Testis (tissue), 3 donors: ENCODE data around the gene SRRM2. TPM values are rescaled to one million over a fixed set of nuclear protein-coding genes. Genes with fewer than 3 reads are reported as not detected.

Experiments
- DNase-seq: peaks from one replicate; pipeline ENCODE4 v3.0.0-alpha.2; 2019
- H3K27ac ChIP-seq, 2 donors: fragments of 200-600 bp; sonication (generic); one replicate each; pipeline ENCODE4 v1.5.1; 2019
- H3K27me3 ChIP-seq: fragments of 200-600 bp; sonication (generic); one replicate; pipeline ENCODE4 v1.5.1; 2019
- H3K36me3 ChIP-seq: fragments of 200-600 bp; sonication (generic); one replicate; pipeline ENCODE4 v1.5.1; 2017; ENCODE audit warnings: low read depth; ENCODE audit errors: missing control alignments
- H3K4me1 ChIP-seq: fragments of 200-600 bp; sonication (generic); one replicate; pipeline ENCODE4 v1.5.1; 2019
- H3K4me3 ChIP-seq, 2 donors: fragments of 200-600 bp; sonication (generic); one replicate each; pipeline ENCODE4 v1.5.1; 2017 to 2019
- H3K9me3 ChIP-seq: fragments of 200-600 bp; sonication (generic); one replicate; pipeline ENCODE4 v1.5.1; 2017
- POLR2A ChIP-seq: fragments of 450-650 bp; IDR thresholded peaks from one replicate; pipeline ENCODE4 v1.6.1; 2017; ENCODE audit warnings: antibody characterized with exemption, mild to moderate bottlenecking, moderate library complexity
- WGBS, 2 donors: methylation state at CpG; one replicate each; pipeline ENCODE4 v1.1.5; 2018; 5-methylcytosine and 5-hydroxymethylcytosine counted together
- intact Hi-C: fragments of 100-400 bp; cut with DNase I; formaldehyde crosslinking; loops from one replicate; pipeline ENCODE4 v1.15.1; 2023; ENCODE audit warnings: low total_unique reads
- polyA plus RNA-seq: library from polyadenylated mRNA; stranded (reverse); fragments of 350-450 nt; fragmentation: Illumina TruSeq; extraction: RNeasy Lipid Tissue Mini Kit (QIAGEN cat#74804); gene quantifications from one replicate; pipeline ENCODE4 v1.2.3, GENCODE V29; 2014; ENCODE audit warnings: low read depth, low replicate concordance; ENCODE audit not compliant: insufficient read depth
- total RNA-seq, 2 donors: library from RNA; depleted of rRNA; stranded (reverse); fragments of >200 nt; gene quantifications; one replicate each; pipeline ENCODE4 v1.2.3, GENCODE V29; 2016
- TF ChIP-seq, protein P1 (sequence below), 3 experiments: fragments of 450-650 bp in 2 of 3; fragments of 200-600 bp in 1 of 3; sonication (generic) in 1 of 3; IDR thresholded peaks; one replicate each; pipeline ENCODE4 v1.5.1; 2016 to 2019; ENCODE audit warnings: antibody characterized with exemption in 3 of 3, mild to moderate bottlenecking in 2 of 3, moderate library complexity in 1 of 3

The SRRM2 gene
- total and polyA plus RNA-seq, 3 donors from 2014 or later, result 446 to 738 (median 526) TPM

DNA sequence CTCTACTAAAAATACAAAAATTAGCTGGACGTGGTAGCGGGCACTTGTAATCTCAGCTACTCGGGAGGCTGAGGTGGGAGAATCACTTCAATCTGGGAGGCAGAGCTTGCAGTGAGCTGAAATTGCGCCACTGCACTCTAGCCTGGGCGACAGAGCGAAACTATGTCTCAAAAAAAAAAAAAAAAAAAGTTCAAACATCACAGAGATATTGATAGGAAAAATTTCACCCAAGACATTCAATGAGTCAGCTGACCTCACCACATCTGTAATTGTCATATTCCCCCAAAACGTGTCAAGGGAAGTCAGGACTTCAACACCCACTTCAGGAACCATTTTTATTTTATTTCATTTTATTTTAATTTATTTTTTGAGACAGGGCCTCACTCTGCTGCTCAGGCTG is 24.4 kb upstream of the SRRM2 start:
- 85 to 88% methylated on average over 7 of the region's 7 CpGs for WGBS, 2 donors
- no peak for TF ChIP-seq POLR2A
- TF ChIP-seq, protein P1, sequence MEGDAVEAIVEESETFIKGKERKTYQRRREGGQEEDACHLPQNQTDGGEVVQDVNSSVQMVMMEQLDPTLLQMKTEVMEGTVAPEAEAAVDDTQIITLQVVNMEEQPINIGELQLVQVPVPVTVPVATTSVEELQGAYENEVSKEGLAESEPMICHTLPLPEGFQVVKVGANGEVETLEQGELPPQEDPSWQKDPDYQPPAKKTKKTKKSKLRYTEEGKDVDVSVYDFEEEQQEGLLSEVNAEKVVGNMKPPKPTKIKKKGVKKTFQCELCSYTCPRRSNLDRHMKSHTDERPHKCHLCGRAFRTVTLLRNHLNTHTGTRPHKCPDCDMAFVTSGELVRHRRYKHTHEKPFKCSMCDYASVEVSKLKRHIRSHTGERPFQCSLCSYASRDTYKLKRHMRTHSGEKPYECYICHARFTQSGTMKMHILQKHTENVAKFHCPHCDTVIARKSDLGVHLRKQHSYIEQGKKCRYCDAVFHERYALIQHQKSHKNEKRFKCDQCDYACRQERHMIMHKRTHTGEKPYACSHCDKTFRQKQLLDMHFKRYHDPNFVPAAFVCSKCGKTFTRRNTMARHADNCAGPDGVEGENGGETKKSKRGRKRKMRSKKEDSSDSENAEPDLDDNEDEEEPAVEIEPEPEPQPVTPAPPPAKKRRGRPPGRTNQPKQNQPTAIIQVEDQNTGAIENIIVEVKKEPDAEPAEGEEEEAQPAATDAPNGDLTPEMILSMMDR (IDR thresholded peaks at IDR 0.05), result no peak
- Histone ChIP-seq H3K27ac (no peak overlapping the region), H3K27me3 (no peaks in the 10 kb centered on the region), H3K36me3 (no peaks in the 10 kb centered on the region), H3K4me3 (no peak overlapping the region), H3K9me3 (no peaks in the 10 kb centered on the region), H3K4me1 (no peaks in the 10 kb centered on the region)
- intact Hi-C loops, result no loop called here
- no peak for DNase-seq

DNA sequence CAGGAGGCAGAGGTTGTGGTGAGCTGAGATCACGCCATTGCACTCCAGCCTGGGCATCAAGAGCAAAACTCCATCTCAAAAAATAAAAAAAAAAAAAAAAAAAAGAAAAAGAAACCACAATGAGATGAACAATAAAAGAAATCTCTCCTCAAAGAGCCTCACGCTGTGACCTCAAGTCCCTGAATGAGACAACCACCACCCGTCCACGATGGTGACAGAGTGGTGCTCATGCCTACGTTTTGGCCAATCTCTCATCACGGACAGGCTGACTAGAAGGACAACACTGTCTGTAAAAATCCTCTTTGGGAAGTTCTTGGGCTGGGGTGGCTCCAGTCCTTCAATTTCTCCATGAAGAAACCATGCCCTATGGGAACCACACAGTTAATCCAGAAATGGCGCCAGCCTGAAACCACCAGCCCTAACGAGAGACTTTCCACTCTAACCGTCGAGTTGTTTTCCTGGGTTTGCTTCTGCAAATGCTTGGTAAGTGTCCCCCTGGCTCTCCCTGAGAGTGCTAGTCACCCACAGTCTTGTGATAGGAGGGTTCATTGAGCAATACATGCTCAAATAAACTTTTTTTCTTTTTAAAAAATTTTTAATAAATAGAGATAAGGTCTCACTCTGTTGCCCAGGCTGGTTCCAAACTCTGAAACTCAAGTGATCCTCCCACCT is 17.5 kb upstream of the SRRM2 start:
- Histone ChIP-seq H3K36me3 (no peaks in the 10 kb centered on the region), H3K9me3 (no peaks in the 10 kb centered on the region), H3K4me1 (no peaks in the 10 kb centered on the region), H3K27me3 (no peaks in the 10 kb centered on the region), H3K27ac (no peak overlapping the region), H3K4me3 (no peak overlapping the region)
- intact Hi-C loops, result no loop called here
- 80 to 85% methylated on average over 10 of the region's 10 CpGs for whole genome bisulfite sequencing, 2 donors
- no peak for DNase-seq
- TF ChIP-seq, protein P1 (IDR thresholded peaks at IDR 0.05), result no peak
- TF ChIP-seq POLR2A, result no peak

DNA sequence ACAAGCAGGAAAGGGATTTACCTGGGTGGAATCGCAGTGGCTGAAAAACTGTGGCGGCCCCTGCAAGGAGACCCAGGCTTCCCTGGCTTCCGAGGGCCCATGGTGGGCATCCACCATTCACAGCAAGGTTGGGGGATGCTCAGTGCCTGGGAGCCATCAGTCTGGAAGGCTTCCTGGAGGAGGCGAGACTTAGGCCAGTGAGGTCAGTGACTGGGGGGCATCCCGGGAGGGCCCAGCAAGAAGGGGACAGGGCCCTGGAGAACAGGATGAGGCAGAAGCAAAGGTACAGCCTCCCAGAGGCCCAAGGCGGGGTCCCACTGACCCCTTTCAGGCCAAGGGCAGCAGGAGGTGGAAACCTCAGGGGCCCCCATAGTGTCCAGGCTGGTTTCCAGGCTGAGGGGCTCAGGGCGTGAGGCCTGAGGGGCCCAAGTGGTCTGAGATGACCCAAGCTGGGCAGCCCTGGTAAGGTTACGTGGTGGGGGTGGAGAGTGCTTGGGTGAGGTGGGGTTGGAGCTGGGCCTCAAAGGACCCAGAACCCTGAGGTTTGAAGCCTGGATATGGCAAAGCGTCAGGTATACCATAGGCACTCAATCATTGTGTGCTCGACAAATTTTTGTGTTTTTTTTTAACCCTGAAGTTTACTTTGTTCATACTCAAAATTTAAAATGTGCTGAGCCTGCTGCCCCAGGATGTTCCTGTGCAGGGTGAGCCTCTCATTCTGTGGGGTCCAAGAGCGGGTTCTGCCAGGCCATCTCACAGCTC is 15.8 kb upstream of the SRRM2 start:
- no peaks in the 10 kb centered on the region for H3K4me1 ChIP-seq
- H3K36me3 ChIP-seq, result no peaks in the 10 kb centered on the region
- TF ChIP-seq, protein P1 (IDR thresholded peaks at IDR 0.05), result no peak
- TF ChIP-seq POLR2A, result no peak
- intact Hi-C loops, result no loop called here
- no peaks in the 10 kb centered on the region for H3K27me3 ChIP-seq
- no peak for DNase-seq
- 92% methylated on average over 11 of the region's 11 CpGs for WGBS, 2 donors
- H3K27ac ChIP-seq, result no peak overlapping the region
- H3K4me3 ChIP-seq, result no peak overlapping the region
- H3K9me3 ChIP-seq, result no peaks in the 10 kb centered on the region

DNA sequence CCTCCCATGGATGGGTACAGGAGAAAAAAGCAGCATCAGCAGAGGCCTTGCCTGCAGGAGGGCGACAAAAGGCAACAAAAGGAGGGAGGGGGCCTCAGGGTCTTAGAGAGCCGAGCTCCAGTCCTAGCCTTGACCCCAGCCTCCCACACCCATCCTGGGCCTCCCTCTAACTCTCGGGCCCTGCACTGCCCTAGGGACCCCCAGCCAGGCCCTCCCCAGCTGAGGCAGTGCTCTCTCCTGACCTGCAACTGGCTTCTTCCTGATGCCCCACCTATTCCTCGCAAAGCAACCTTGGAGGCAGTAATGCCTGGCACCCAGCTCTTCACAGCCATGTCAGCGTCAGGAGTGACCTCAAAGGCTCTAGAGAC is 15.2 kb upstream of the SRRM2 start:
- 66 to 80% methylated on average over 5 of the region's 5 CpGs for WGBS, 2 donors
- H3K27me3 ChIP-seq, result no peaks in the 10 kb centered on the region
- no peaks in the 10 kb centered on the region for H3K36me3 ChIP-seq
- no peak overlapping the region for H3K27ac ChIP-seq
- TF ChIP-seq, protein P1 (IDR thresholded peaks at IDR 0.05), result no peak
- TF ChIP-seq POLR2A, result no peak
- intact Hi-C loops, result no loop called here
- DNase-seq, result no peak
- no peaks in the 10 kb centered on the region for H3K4me1 ChIP-seq
- H3K4me3 ChIP-seq, result no peak overlapping the region
- no peaks in the 10 kb centered on the region for H3K9me3 ChIP-seq
